ENCODE results near the gene NFIX.

GRCh38 chr19:13011653-13012389 is 16.5 kb downstream of the NFIX start:
- no peak for TF ChIP-seq CTCF (conservative IDR thresholded peaks at IDR 0.05)
- TF ChIP-seq ZFX (IDR thresholded peaks at IDR 0.05): no peak; the same call in 1 of the 2 replicates

Data from C4-2B (cell line).